Measurements from ENCODE around the gene SCG5.

- TF ChIP-seq CTCF (tag by site-specific recombination; IDR thresholded peaks at IDR 0.05) = no peak
- no peak for TF ChIP-seq PATZ1 (tag by site-specific recombination; IDR thresholded peaks at IDR 0.05)
- no peak for TF ChIP-seq ZNF311 (tag by site-specific recombination; IDR thresholded peaks at IDR 0.05; ENCODE audit: borderline replicate concordance)
- TF ChIP-seq ZNF114 (tag by site-specific recombination; IDR thresholded peaks at IDR 0.05) = no peak
These were observed 15.0 kb downstream of the SCG5 start for GRCh38 chr15:32656496-32656895.
